GM12875 (cell line): ENCODE results near the gene SRR.

ENCODE experiments used
- H3K4me3 ChIP-seq: one replicate; pipeline ENCODE4 v1.5.1; 2011; ENCODE audit warnings: low read depth, low read length, control low read depth
- TF ChIP-seq, protein P1 (sequence below): IDR thresholded peaks from 2 replicates; pipeline ENCODE4 v1.5.1; 2011; ENCODE audit warnings: low read depth, mild to moderate bottlenecking, control low read depth, inconsistent platforms, low read length, moderate library complexity, borderline replicate concordance; ENCODE audit not compliant: insufficient read depth

Gene SRR

DNA sequence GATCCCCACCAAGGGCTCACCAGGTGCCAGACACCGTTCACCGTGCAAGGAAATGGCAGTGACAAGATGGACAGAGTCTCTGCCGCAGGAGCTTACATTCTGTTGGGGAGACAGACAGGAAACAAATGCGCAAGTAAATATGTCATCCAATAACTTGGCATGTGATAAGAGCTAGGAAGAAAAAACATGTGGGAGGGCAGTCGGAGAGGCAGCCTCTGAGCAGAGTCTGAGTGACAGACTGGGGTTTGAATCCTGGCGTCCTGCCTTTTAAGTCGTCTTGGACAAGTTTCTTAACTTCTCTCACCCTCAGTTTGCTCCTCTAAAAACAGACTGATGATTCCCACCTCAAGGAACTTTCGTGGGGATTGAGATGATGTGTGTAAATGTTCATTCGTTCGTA lies 40.8 kb downstream of the SRR start:
- H3K4me3 ChIP-seq = no peak overlapping the region

DNA sequence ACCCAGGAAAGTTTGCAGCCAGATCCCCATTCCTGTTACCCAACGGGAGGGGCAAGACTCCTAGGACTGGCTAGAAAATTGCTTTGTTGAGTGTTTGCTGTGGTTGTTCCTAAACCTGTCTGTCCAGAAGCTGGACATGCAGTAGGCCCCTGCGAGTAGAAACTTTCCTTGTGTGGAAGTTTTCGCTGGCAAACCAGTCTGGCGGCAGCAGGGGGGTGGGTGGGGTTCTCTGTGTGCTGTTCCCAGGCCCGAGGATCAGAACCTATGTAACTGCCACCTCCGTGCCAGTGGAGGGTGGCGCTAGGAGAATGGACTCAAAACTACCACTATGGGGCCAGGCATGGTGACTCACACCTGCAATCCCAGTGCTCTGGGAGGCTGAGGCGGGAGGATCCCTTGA lies 42.7 kb downstream of the SRR start:
- H3K4me3 ChIP-seq = no peak overlapping the region
- TF ChIP-seq, protein P1, sequence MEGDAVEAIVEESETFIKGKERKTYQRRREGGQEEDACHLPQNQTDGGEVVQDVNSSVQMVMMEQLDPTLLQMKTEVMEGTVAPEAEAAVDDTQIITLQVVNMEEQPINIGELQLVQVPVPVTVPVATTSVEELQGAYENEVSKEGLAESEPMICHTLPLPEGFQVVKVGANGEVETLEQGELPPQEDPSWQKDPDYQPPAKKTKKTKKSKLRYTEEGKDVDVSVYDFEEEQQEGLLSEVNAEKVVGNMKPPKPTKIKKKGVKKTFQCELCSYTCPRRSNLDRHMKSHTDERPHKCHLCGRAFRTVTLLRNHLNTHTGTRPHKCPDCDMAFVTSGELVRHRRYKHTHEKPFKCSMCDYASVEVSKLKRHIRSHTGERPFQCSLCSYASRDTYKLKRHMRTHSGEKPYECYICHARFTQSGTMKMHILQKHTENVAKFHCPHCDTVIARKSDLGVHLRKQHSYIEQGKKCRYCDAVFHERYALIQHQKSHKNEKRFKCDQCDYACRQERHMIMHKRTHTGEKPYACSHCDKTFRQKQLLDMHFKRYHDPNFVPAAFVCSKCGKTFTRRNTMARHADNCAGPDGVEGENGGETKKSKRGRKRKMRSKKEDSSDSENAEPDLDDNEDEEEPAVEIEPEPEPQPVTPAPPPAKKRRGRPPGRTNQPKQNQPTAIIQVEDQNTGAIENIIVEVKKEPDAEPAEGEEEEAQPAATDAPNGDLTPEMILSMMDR = no peak

More for the DNA sequence above, 40.8 kb downstream of the SRR start:
- TF ChIP-seq, protein P1 = no peak

DNA sequence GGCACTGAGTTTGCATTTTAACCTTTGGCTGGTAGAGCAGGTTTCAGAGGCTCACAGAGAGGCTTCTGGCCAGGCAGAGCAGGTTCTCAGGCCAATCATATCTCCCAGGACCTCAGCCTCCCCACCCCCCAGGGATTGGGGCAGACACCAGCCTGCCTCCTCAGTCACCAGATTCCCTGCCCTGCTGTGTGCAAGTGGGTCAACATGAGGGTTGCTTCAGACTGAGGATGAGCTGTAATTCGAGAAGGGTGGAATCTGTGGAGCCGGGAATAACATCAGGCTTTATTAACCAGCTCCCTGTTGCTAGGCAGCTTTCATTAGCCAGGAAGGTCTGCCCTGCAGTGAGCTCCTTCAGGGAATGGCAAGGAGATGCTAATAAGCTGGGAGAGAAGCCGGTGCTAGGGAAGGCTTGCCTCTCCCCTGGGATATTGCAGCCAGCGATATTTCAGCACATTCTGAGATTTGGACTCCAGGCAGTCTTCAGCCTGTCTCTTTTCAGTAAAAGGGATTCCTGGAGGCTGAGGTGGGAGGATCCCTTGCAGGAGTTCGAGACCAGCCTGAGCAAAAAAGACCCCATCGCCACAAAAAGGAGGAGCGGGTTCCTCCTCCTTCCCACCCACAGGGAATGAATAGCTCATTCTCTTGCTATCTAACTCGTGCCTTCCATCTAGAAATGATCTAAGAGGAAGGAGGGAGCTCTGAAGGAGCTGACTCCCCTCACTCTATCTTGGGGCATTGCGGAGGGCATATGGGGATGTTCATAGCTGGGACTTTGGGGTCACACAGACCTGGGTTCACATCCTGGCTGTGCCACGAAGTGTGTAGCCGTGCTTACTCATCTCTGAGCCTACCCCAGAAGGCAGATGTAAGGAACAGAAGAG lies 44.3 kb downstream of the SRR start:
- TF ChIP-seq, protein P1 = no peak

GRCh38 chr17:2351269-2351668 lies 47.5 kb downstream of the SRR start:
- TF ChIP-seq, protein P1 = no peak
- no peak overlapping the region for H3K4me3 ChIP-seq

More for the DNA sequence above, 44.3 kb downstream of the SRR start:
- no peak overlapping the region for H3K4me3 ChIP-seq

GRCh38 chr17:2354311-2354710 lies 50.6 kb downstream of the SRR start:
- TF ChIP-seq, protein P1 = no peak
- H3K4me3 ChIP-seq = no peak overlapping the region

DNA sequence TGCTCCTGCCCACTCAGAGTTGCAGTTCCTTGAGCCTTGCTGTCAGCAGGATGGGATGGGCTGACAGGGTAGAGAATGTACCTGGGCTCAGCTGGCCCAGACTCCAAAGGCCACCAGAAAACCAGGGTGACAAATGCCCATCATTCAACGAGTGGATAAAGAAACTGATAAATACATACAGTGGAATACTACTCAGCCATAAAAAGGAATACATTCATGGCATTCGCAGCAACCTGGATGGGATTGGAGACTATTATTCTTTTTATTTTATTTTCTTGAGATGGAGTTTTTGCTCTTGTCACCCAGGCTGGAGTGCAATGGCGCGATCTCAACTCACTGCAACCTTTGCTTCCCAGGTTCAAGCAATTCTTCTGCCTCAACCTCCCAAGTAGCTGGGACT lies 53.5 kb downstream of the SRR start:
- H3K4me3 ChIP-seq = no peak overlapping the region
- TF ChIP-seq, protein P1 = no peak

GRCh38 chr17:2357931-2358434 lies 54.2 kb downstream of the SRR start:
- no peak overlapping the region for H3K4me3 ChIP-seq
- TF ChIP-seq, protein P1 = no peak
